ENCODE results near the gene GAREM2. TPM values are rescaled to one million over a fixed set of nuclear protein-coding genes. Genes with fewer than 3 reads are reported as not detected.

The GAREM2 gene
- total RNA-seq (1 to 10 TPM; 4.3 to 5.9 TPM), polyA plus RNA-seq (1 to 10 TPM in 2 of 3 donors, under 1 TPM in 1; 0.74 to 2.6 (median 1.5) TPM), total RNA-seq (3.4 to 6.9 (median 4.5) reads per million in 6 experiments)

- DNase-seq (no peak), ATAC-seq (peak; percentile 17 to 53)
- peaks cover 19 to 62% (median 31%) of the 10 kb centered on the region in 5 donors for H3K27me3 Mint-ChIP-seq
- H3K36me3 Mint-ChIP-seq = peaks cover 0 to 9% (median 0%) of the 10 kb centered on the region in 3 donors
- peaks cover 0 to 2% (median 0%) of the 10 kb centered on the region in 9 donors for H3K9me3 Mint-ChIP-seq
- peak within 1 kb of the TSS in 3 of 10 donors; percentile 40 to 95 (median 89) for H3K27ac Mint-ChIP-seq
- H3K4me1 Mint-ChIP-seq = peaks cover 6 to 17% (median 14%) of the 10 kb centered on the region in 4 donors
- H3K4me3 Mint-ChIP-seq = peak within 1 kb of the TSS; percentile 74 to 93 (median 82)
- POLR2A ChIA-PET = interaction anchor here (1.7 kb wide), 1 partner anchor 11 kb away, joined by 9 read pairs; no protein-coding TSS in a partner anchor
Observed at GRCh38 chr2:26172871-26173775, at the start of gene GAREM2. Gene GAREM2, plus strand, starts transcription at chr2:26173088. Its CDS starts 133 bp downstream, at chr2:26173221.

- DNase-seq (no peak), ATAC-seq (no peak)
- peak overlapping the region in 5 of 10 donors; percentile 4 to 85 (median 32) for H3K27ac Mint-ChIP-seq
- H3K27me3 Mint-ChIP-seq = no peaks in the 10 kb centered on the region
- POLR2A ChIA-PET = no interaction called here
- no peaks in the 10 kb centered on the region for H3K9me3 Mint-ChIP-seq
- H3K36me3 Mint-ChIP-seq = peaks cover 0 to 30% (median 5%) of the 10 kb centered on the region in 3 donors
- H3K4me1 Mint-ChIP-seq = peaks cover 0 to 19% (median 11%) of the 10 kb centered on the region in 4 donors
- H3K4me3 Mint-ChIP-seq = no peak overlapping the region
Observed at GRCh38 chr2:26123426-26123825, 49.5 kb upstream of the GAREM2 start.

- peak overlapping the region in 1 of 10 donors; percentile 6 for H3K27ac Mint-ChIP-seq
- H3K27me3 Mint-ChIP-seq = no peaks in the 10 kb centered on the region
- no peak overlapping the region for H3K4me3 Mint-ChIP-seq
- peaks cover 0 to 49% (median 5%) of the 10 kb centered on the region in 3 donors for H3K36me3 Mint-ChIP-seq
- H3K9me3 Mint-ChIP-seq = no peaks in the 10 kb centered on the region
- no peak for ATAC-seq
- no peak for DNase-seq
- POLR2A ChIA-PET = no interaction called here
- peaks cover 6 to 34% (median 14%) of the 10 kb centered on the region in 4 donors for H3K4me1 Mint-ChIP-seq
Observed at GRCh38 chr2:26126074-26126473, 46.8 kb upstream of the GAREM2 start.

GRCh38 chr2:26128176-26128575 lies 44.7 kb upstream of the GAREM2 start:
- Mint-ChIP-seq H3K27me3 (no peaks in the 10 kb centered on the region), H3K27ac (no peak overlapping the region), H3K36me3 (peaks cover 0 to 54% (median 5%) of the 10 kb centered on the region in 3 donors), H3K9me3 (no peaks in the 10 kb centered on the region), H3K4me3 (no peak overlapping the region), H3K4me1 (peaks cover 6 to 28% (median 9%) of the 10 kb centered on the region in 4 donors)
- DNase-seq (no peak), ATAC-seq (no peak)
- POLR2A ChIA-PET = no interaction called here

GRCh38 chr2:26130763-26131162 lies 42.1 kb upstream of the GAREM2 start:
- H3K9me3 Mint-ChIP-seq = no peaks in the 10 kb centered on the region
- H3K27me3 Mint-ChIP-seq = no peaks in the 10 kb centered on the region
- no peak for ATAC-seq
- no peak for DNase-seq
- POLR2A ChIA-PET = no interaction called here
- peak overlapping the region in 2 of 10 donors; percentile 28 to 29 for H3K4me3 Mint-ChIP-seq
- peak overlapping the region in 5 of 10 donors; percentile 24 to 91 (median 70) for H3K27ac Mint-ChIP-seq
- peaks cover 4 to 15% (median 7%) of the 10 kb centered on the region in 4 donors for H3K4me1 Mint-ChIP-seq
- H3K36me3 Mint-ChIP-seq = peaks cover 2 to 70% (median 12%) of the 10 kb centered on the region in 3 donors

GRCh38 chr2:26136451-26136850 lies 36.4 kb upstream of the GAREM2 start:
- H3K27me3 Mint-ChIP-seq = no peaks in the 10 kb centered on the region

GRCh38 chr2:26139269-26140183 lies 33.4 kb upstream of the GAREM2 start:
- H3K4me1 Mint-ChIP-seq = peaks cover 0 to 5% (median 0%) of the 10 kb centered on the region in 4 donors
- H3K9me3 Mint-ChIP-seq = no peaks in the 10 kb centered on the region
- H3K4me3 Mint-ChIP-seq = no peak overlapping the region
- no peak for DNase-seq
- peak overlapping the region in 4 of 10 donors; percentile 3 to 49 (median 10) for H3K27ac Mint-ChIP-seq
- no peaks in the 10 kb centered on the region for H3K27me3 Mint-ChIP-seq
- peaks cover 5 to 25% (median 6%) of the 10 kb centered on the region in 3 donors for H3K36me3 Mint-ChIP-seq
- no peak for ATAC-seq
- POLR2A ChIA-PET = interaction anchor here (0.6 to 0.7 kb wide), 3 partner anchors 35 to 544 kb away, joined by 3 to 11 read pairs (median 3); no protein-coding TSS in a partner anchor

More at GRCh38 chr2:26136451-26136850, 36.4 kb upstream of the GAREM2 start:
- Mint-ChIP-seq H3K36me3 (peaks cover 5 to 45% (median 9%) of the 10 kb centered on the region in 3 donors), H3K4me1 (peaks cover 0 to 5% (median 0%) of the 10 kb centered on the region in 4 donors), H3K27ac (no peak overlapping the region), H3K9me3 (no peaks in the 10 kb centered on the region), H3K4me3 (no peak overlapping the region)
- no peak for DNase-seq
- no peak for ATAC-seq
- POLR2A ChIA-PET = no interaction called here

- H3K27ac Mint-ChIP-seq = peak overlapping the region in 2 of 10 donors; percentile 2 to 62
- DNase-seq = no peak
- POLR2A ChIA-PET = no interaction called here
- H3K4me1 Mint-ChIP-seq = peaks cover 2 to 6% (median 3%) of the 10 kb centered on the region in 4 donors
- ATAC-seq = no peak
- no peaks in the 10 kb centered on the region for H3K9me3 Mint-ChIP-seq
- no peaks in the 10 kb centered on the region for H3K27me3 Mint-ChIP-seq
- H3K36me3 Mint-ChIP-seq = peaks cover 0 to 10% (median 3%) of the 10 kb centered on the region in 3 donors
- H3K4me3 Mint-ChIP-seq = no peak overlapping the region
Observed at GRCh38 chr2:26141145-26141769, 31.6 kb upstream of the GAREM2 start.

GRCh38 chr2:26144031-26144430 lies 28.9 kb upstream of the GAREM2 start:
- Mint-ChIP-seq H3K4me1 (peaks cover 2 to 6% (median 3%) of the 10 kb centered on the region in 4 donors), H3K27me3 (peaks cover 0 to 3% (median 0%) of the 10 kb centered on the region in 5 donors), H3K36me3 (no peaks in the 10 kb centered on the region), H3K9me3 (no peaks in the 10 kb centered on the region), H3K4me3 (no peak overlapping the region), H3K27ac (no peak overlapping the region)
- DNase-seq (no peak), ATAC-seq (no peak)
- POLR2A ChIA-PET = interaction anchor here (0.6 to 1.2 kb wide), 2 partner anchors 152 to 473 kb away, joined by 3 to 5 read pairs; no protein-coding TSS in a partner anchor

GRCh38 chr2:26144953-26145680 lies 27.8 kb upstream of the GAREM2 start:
- Mint-ChIP-seq H3K36me3 (peaks cover 0 to under 1% (median 0%) of the 10 kb centered on the region in 3 donors), H3K27me3 (peaks cover 2 to 6% (median 5%) of the 10 kb centered on the region in 5 donors), H3K4me1 (peaks cover under 1 to 6% (median 3%) of the 10 kb centered on the region in 4 donors), H3K4me3 (no peak overlapping the region), H3K9me3 (no peaks in the 10 kb centered on the region), H3K27ac (peak overlapping the region in 2 of 10 donors; percentile 51 to 71)
- peak; percentile 25 to 71 (median 48) for DNase-seq
- POLR2A ChIA-PET = interaction anchor here (1.2 kb wide), 1 partner anchor 154 kb away, joined by 5 read pairs; no protein-coding TSS in a partner anchor
- ATAC-seq = peak; percentile 52 to 64

GRCh38 chr2:26148501-26148900 lies 24.4 kb upstream of the GAREM2 start:
- POLR2A ChIA-PET = no interaction called here
- no peak for ATAC-seq

More at GRCh38 chr2:26148501-26148900, 24.4 kb upstream of the GAREM2 start:
- no peak for DNase-seq
- Mint-ChIP-seq H3K9me3 (peaks cover 0 to 2% (median 0%) of the 10 kb centered on the region in 9 donors), H3K36me3 (peaks cover 0 to 2% (median 0%) of the 10 kb centered on the region in 3 donors), H3K4me3 (no peak overlapping the region), H3K4me1 (peaks cover 2 to 6% (median 3%) of the 10 kb centered on the region in 4 donors), H3K27me3 (peaks cover 8 to 23% (median 21%) of the 10 kb centered on the region in 5 donors), H3K27ac (no peak overlapping the region)

All from naive thymus-derived CD8-positive, alpha-beta T cell (primary cell).